ENCODE data around the gene RHBDF2. TPM values are rescaled to one million over a fixed set of nuclear protein-coding genes. Genes with fewer than 3 reads are reported as not detected.

Gene RHBDF2
- total and polyA plus RNA-seq, 2 donors (not counting 3 experiments of a cell fraction or from before 2014, with no cell fraction given): 25.5 to 38.5 TPM

GRCh38 chr17:76538941-76539570, 37.8 kb upstream of the RHBDF2 start:
- dilution Hi-C loops (cut with MboI; ENCODE audit: extremely low pct_ligation_motif_present, low sequenced_read_pairs) (no loop called here), intact Hi-C loops (cut with micrococcal nuclease) (no loop called here)
- ChIA-PET CTCF (interaction anchor here (2.1 to 3.3 kb wide), 2 partner anchors 11 to 15 kb away, joined by 20 to 23 read pairs; no protein-coding TSS in a partner anchor), POLR2A (interaction anchor here (1.0 kb wide), 1 partner anchor 18 kb away, joined by 3 read pairs; no protein-coding TSS in a partner anchor)
- no peak overlapping the region for H2AFZ ChIP-seq (ENCODE audit: low read depth, low read length)
- H3K4me3 ChIP-seq (replicated peaks in 1 of 3; ENCODE audit: insufficient read depth in 1 of 3, low read depth in 1 of 3, low read length in 3 of 3): no peak overlapping the region
- no peaks in the 10 kb centered on the region for H3K4me1 ChIP-seq (ENCODE audit: control insufficient read depth, extremely low read depth, insufficient read depth, low read length)
- no peak overlapping the region for H3K9ac ChIP-seq (replicated peaks; ENCODE audit: extremely low read depth, insufficient read depth, low read length)
- DNase-seq (ENCODE audit: low read depth, low spot score): no peak
- no peaks in the 10 kb centered on the region for H3K36me3 ChIP-seq (ENCODE audit: control insufficient read depth in 2 of 2, extremely low read depth in 1 of 2, insufficient read depth in 2 of 2, low read length in 2 of 2)
- TF ChIP-seq, protein P1, sequence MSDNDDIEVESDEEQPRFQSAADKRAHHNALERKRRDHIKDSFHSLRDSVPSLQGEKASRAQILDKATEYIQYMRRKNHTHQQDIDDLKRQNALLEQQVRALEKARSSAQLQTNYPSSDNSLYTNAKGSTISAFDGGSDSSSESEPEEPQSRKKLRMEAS (IDR thresholded peaks at IDR 0.05; ENCODE audit: insufficient read depth, insufficient read length): no peak
- TF ChIP-seq POLR2AphosphoS5 (IDR thresholded peaks at IDR 0.05; ENCODE audit: insufficient read depth, low read depth, low read length): no peak
- BruUV-seq (replicated peaks): no TSS peak
- H3K4me2 ChIP-seq (ENCODE audit: insufficient read depth, low read length): no peak overlapping the region
- H3K27ac ChIP-seq (ENCODE audit: insufficient read depth, low read depth, low read length): no peak overlapping the region
- H3K9me1 ChIP-seq (replicated peaks; ENCODE audit: control insufficient read depth, extremely low read depth, insufficient read depth, low read length): no peaks in the 10 kb centered on the region
- H3K27me3 ChIP-seq (ENCODE audit: control insufficient read depth in 2 of 2, insufficient read depth in 2 of 2, low read length in 2 of 2): peaks cover 17 to 19% of the 10 kb centered on the region in 2 experiments
- H3K9me3 ChIP-seq (replicated peaks; ENCODE audit: control insufficient read depth, insufficient read depth, low read length): no peaks in the 10 kb centered on the region
- no peaks in the 10 kb centered on the region for H4K20me1 ChIP-seq (replicated peaks; ENCODE audit: control insufficient read depth, extremely low read depth, insufficient read depth, low read length)
- no peak for FAIRE-seq
- H3K79me2 ChIP-seq (ENCODE audit: control insufficient read depth, insufficient read depth, low read length): no peaks in the 10 kb centered on the region

DNA sequence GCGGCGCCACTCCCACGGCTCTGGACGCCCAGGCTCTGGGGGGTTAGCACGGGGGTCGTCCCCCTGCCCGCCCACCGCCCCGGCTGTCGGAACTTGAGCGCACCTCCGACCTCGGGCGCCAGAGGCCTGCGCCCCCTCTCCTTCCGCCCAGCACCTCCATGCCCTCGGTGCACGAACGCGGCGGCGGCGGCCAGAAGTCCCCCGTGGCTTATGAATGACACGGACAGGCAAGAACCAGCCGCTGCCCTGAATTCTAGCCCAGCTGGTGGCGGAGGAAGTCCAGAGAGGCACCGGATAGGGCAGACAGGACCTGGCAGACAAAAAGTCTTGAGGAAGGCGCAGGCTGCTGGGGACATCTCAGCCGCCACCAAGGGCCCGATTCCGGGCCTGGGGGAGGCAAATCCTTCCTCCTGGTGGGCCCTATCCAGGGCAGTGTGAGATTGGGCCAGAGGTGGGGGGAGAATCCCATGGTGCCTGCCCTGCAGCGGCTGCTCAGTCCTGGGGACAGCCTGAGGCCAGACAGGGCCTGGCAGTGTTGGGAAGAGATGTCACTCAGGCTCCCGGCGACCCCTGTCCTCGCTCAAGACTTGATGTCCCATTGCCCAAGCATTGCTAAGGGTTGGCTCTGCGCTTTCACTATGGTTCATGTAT, 37.2 kb upstream of the RHBDF2 start:
- H3K4me1 ChIP-seq (ENCODE audit: control insufficient read depth, extremely low read depth, insufficient read depth, low read length): no peaks in the 10 kb centered on the region
- H3K27ac ChIP-seq (ENCODE audit: insufficient read depth, low read depth, low read length): no peak overlapping the region
- H3K4me2 ChIP-seq (ENCODE audit: insufficient read depth, low read length): no peak overlapping the region
- CTCF ChIA-PET: interaction anchor here (3.3 kb wide), 1 partner anchor 15 kb away, joined by 23 read pairs; no protein-coding TSS in a partner anchor
- TF ChIP-seq JUN (IDR thresholded peaks at IDR 0.05; ENCODE audit: borderline replicate concordance, insufficient read depth, insufficient read length, low read depth): no peak
- no peak for TF ChIP-seq POLR2AphosphoS5 (IDR thresholded peaks at IDR 0.05; ENCODE audit: insufficient read depth, low read depth, low read length)
- TF ChIP-seq, protein P1 (IDR thresholded peaks at IDR 0.05; ENCODE audit: insufficient read depth, insufficient read length): no peak
- peak; percentile 66 for TF ChIP-seq EZH2 (IDR thresholded peaks at IDR 0.05; ENCODE audit: borderline replicate concordance, low read depth, low read length, severe bottlenecking)
- no peak for TF ChIP-seq FOS (IDR thresholded peaks at IDR 0.05; ENCODE audit: borderline replicate concordance, insufficient read depth, low read length)
- TF ChIP-seq POLR2A (IDR thresholded peaks at IDR 0.05; ENCODE audit: low read depth, low read length): no peak
- TF ChIP-seq, protein P2, sequence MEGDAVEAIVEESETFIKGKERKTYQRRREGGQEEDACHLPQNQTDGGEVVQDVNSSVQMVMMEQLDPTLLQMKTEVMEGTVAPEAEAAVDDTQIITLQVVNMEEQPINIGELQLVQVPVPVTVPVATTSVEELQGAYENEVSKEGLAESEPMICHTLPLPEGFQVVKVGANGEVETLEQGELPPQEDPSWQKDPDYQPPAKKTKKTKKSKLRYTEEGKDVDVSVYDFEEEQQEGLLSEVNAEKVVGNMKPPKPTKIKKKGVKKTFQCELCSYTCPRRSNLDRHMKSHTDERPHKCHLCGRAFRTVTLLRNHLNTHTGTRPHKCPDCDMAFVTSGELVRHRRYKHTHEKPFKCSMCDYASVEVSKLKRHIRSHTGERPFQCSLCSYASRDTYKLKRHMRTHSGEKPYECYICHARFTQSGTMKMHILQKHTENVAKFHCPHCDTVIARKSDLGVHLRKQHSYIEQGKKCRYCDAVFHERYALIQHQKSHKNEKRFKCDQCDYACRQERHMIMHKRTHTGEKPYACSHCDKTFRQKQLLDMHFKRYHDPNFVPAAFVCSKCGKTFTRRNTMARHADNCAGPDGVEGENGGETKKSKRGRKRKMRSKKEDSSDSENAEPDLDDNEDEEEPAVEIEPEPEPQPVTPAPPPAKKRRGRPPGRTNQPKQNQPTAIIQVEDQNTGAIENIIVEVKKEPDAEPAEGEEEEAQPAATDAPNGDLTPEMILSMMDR (IDR thresholded peaks at IDR 0.05; ENCODE audit: extremely low read depth in 1 of 2, insufficient read depth in 1 of 2, low read depth in 1 of 2, low read length in 2 of 2): no peak
- no peak for TF ChIP-seq MYC (IDR thresholded peaks at IDR 0.05; ENCODE audit: low read depth, low read length)
- no peak for DNase-seq (ENCODE audit: low read depth, low spot score)
- no peak overlapping the region for H3K4me3 ChIP-seq (replicated peaks in 1 of 3; ENCODE audit: insufficient read depth in 1 of 3, low read depth in 1 of 3, low read length in 3 of 3)
- peaks cover 17 to 19% of the 10 kb centered on the region in 2 experiments for H3K27me3 ChIP-seq (ENCODE audit: control insufficient read depth in 2 of 2, insufficient read depth in 2 of 2, low read length in 2 of 2)
- POLR2A ChIA-PET: no interaction called here
- intact Hi-C loops (cut with micrococcal nuclease) (no loop called here), dilution Hi-C loops (cut with MboI; ENCODE audit: extremely low pct_ligation_motif_present, low sequenced_read_pairs) (no loop called here)
- no peaks in the 10 kb centered on the region for H3K79me2 ChIP-seq (ENCODE audit: control insufficient read depth, insufficient read depth, low read length)
- BruUV-seq (replicated peaks): no TSS peak
- H3K9me3 ChIP-seq (replicated peaks; ENCODE audit: control insufficient read depth, insufficient read depth, low read length): no peaks in the 10 kb centered on the region
- no peaks in the 10 kb centered on the region for H3K36me3 ChIP-seq (ENCODE audit: control insufficient read depth in 2 of 2, extremely low read depth in 1 of 2, insufficient read depth in 2 of 2, low read length in 2 of 2)
- H3K9me1 ChIP-seq (replicated peaks; ENCODE audit: control insufficient read depth, extremely low read depth, insufficient read depth, low read length): no peaks in the 10 kb centered on the region
- FAIRE-seq: no peak
- no peak overlapping the region for H2AFZ ChIP-seq (ENCODE audit: low read depth, low read length)
- no peak overlapping the region for H3K9ac ChIP-seq (replicated peaks; ENCODE audit: extremely low read depth, insufficient read depth, low read length)
- no peaks in the 10 kb centered on the region for H4K20me1 ChIP-seq (replicated peaks; ENCODE audit: control insufficient read depth, extremely low read depth, insufficient read depth, low read length)
